ENCODE results near the gene SLC47A1.
"Not testable (repeated sequence)": the region's sequence is repeated elsewhere in the genome, so short reads cannot be mapped to it uniquely, and the experiment has no call there.

DNA sequence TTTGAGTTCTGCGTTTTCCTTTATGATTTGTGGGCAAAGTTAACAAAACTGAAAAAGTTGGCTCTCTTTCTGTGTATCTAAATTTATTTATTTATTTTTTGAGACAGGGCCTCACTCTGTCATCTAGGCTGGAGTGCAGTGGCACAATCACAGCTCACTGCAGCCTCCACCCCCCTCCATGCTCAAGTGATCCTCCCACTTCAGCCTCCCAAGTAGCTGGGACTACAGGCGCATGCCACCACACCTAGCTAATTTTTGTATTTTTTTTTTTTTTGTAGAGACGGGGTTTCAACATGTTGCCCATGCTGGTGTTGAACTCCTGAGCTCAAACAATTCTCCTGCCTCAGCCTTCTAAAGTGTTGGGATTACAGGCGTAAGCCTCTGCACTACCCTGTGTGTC lies 6.7 kb upstream of the SLC47A1 start:
- TF ChIP-seq, protein P1, sequence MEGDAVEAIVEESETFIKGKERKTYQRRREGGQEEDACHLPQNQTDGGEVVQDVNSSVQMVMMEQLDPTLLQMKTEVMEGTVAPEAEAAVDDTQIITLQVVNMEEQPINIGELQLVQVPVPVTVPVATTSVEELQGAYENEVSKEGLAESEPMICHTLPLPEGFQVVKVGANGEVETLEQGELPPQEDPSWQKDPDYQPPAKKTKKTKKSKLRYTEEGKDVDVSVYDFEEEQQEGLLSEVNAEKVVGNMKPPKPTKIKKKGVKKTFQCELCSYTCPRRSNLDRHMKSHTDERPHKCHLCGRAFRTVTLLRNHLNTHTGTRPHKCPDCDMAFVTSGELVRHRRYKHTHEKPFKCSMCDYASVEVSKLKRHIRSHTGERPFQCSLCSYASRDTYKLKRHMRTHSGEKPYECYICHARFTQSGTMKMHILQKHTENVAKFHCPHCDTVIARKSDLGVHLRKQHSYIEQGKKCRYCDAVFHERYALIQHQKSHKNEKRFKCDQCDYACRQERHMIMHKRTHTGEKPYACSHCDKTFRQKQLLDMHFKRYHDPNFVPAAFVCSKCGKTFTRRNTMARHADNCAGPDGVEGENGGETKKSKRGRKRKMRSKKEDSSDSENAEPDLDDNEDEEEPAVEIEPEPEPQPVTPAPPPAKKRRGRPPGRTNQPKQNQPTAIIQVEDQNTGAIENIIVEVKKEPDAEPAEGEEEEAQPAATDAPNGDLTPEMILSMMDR (IDR thresholded peaks at IDR 0.05): not testable (repeated sequence)
- not testable (repeated sequence) for TF ChIP-seq POLR2A (IDR thresholded peaks at IDR 0.05)

Measured in lower leg skin (tissue), 3 donors.